IMR-90 (cell line): Measurements from ENCODE around the gene SLC25A21. TPM values are rescaled to one million over a fixed set of nuclear protein-coding genes. Genes with fewer than 3 reads are reported as not detected.

ENCODE experiments used
- ATAC-seq: fragments of 200-7000 bp; cut with Tn5 transposase; 2 replicates; pipeline ENCODE4 v1.9.1; 2020; ENCODE audit warnings: low read depth, mild to moderate bottlenecking, moderate library complexity
- BruUV-seq: library from RNA; stranded (reverse); fragments of 400-500 nt; replicated peaks from 2 replicates; lab custom pipeline; 2021; lab: Mats Ljungman, UMichigan
- CTCF ChIA-PET: fragments of 300-600 bp; formaldehyde crosslinking; extraction: SDS; loops from one replicate; lab custom pipeline; 2021; ENCODE audit warnings: antibody characterized with exemption; lab: Yijun Ruan, JAX
- POLR2A ChIA-PET: fragments of 300-600 bp; sonication (Branson Sonifier 250); formaldehyde crosslinking; loops from one replicate; lab custom pipeline; 2022; ENCODE audit warnings: antibody characterized with exemption; ENCODE audit not compliant: unreplicated experiment; lab: Charles Lee
- DNase-seq: peaks from one replicate; pipeline ENCODE4 v3.0.0; 2013
- H2AFZ ChIP-seq: replicated peaks from 2 replicates; pipeline ENCODE3; 2013; ENCODE audit warnings: low read length, mild to moderate bottlenecking; ENCODE audit not compliant: poor library complexity
- H2AK5ac ChIP-seq: 2 replicates; pipeline ENCODE4 v1.6.1; 2013; ENCODE audit warnings: low read depth, low read length, inconsistent platforms
- H2AK9ac ChIP-seq: replicated peaks from 2 replicates; pipeline ENCODE3; 2013; ENCODE audit warnings: mild to moderate bottlenecking, low read depth, low read length, moderate library complexity; ENCODE audit not compliant: poor library complexity
- H2BK120ac ChIP-seq: 2 replicates; pipeline ENCODE4 v1.6.1; 2013; ENCODE audit warnings: low read depth, low read length, inconsistent platforms
- H2BK15ac ChIP-seq: 3 replicates; pipeline ENCODE4 v1.6.1; 2013; ENCODE audit warnings: low read depth, low read length, inconsistent platforms
- H2BK20ac ChIP-seq: 2 replicates; pipeline ENCODE4 v1.6.1; 2013; ENCODE audit warnings: low read depth, mild to moderate bottlenecking, inconsistent platforms, low read length, moderate library complexity
- H2BK5ac ChIP-seq: 2 replicates; pipeline ENCODE4 v1.6.1; 2013; ENCODE audit warnings: mild to moderate bottlenecking, low read depth, low read length, inconsistent platforms; ENCODE audit not compliant: poor library complexity, severe bottlenecking
- H3K14ac ChIP-seq: replicated peaks from 2 replicates; pipeline ENCODE4 v1.6.1; 2013; ENCODE audit warnings: low read depth, low read length, inconsistent platforms
- H3K18ac ChIP-seq: 2 replicates; pipeline ENCODE4 v1.6.1; 2013; ENCODE audit warnings: low read depth, low read length, control low read depth
- H3K23ac ChIP-seq: 2 replicates; pipeline ENCODE4 v1.6.1; 2013; ENCODE audit warnings: low read depth, low read length, inconsistent platforms
- H3K27ac ChIP-seq: 2 replicates; pipeline ENCODE4 v1.5.1; 2013; ENCODE audit warnings: mild to moderate bottlenecking, control low read depth, low read length; ENCODE audit not compliant: insufficient read depth
- H3K27me3 ChIP-seq: 2 replicates; pipeline ENCODE4 v1.6.1; 2013; ENCODE audit warnings: low read length; ENCODE audit not compliant: control insufficient read depth, insufficient read depth
- H3K36me3 ChIP-seq: 2 replicates; pipeline ENCODE4 v1.6.1; 2013; ENCODE audit warnings: low read length, mixed read lengths; ENCODE audit not compliant: control insufficient read depth, insufficient read depth
- H3K4ac ChIP-seq: 2 replicates; pipeline ENCODE4 v1.6.1; 2013; ENCODE audit warnings: low read depth, low read length, inconsistent platforms
- H3K4me1 ChIP-seq: 2 replicates; pipeline ENCODE4 v1.6.1; 2013; ENCODE audit warnings: low read length, mixed read lengths; ENCODE audit not compliant: control insufficient read depth, insufficient read depth
- H3K4me2 ChIP-seq: 2 replicates; pipeline ENCODE4 v1.6.1; 2013; ENCODE audit warnings: low read depth, mild to moderate bottlenecking, control low read depth, low read length, moderate library complexity
- H3K4me3 ChIP-seq: 2 replicates; pipeline ENCODE4 v1.5.1; 2013; ENCODE audit warnings: low read depth, mild to moderate bottlenecking, control low read depth, low read length, moderate library complexity; ENCODE audit not compliant: insufficient read depth
- H3K56ac ChIP-seq: 2 replicates; pipeline ENCODE4 v1.6.1; 2013; ENCODE audit warnings: low read length, inconsistent platforms; ENCODE audit not compliant: insufficient read depth; ENCODE audit errors: extremely low read depth
- H3K79me1 ChIP-seq, 2 experiments: 2 replicates each; pipeline ENCODE4 v1.6.1; 2013; ENCODE audit warnings: low read length in 2 of 2, inconsistent platforms in 1 of 2, low read depth in 1 of 2
- H3K9ac ChIP-seq: 2 replicates; pipeline ENCODE4 v1.6.1; 2013; ENCODE audit warnings: low read depth, low read length, control low read depth
- H3K9me1 ChIP-seq: 2 replicates; pipeline ENCODE4 v1.6.1; 2013; ENCODE audit warnings: low read length, inconsistent platforms; ENCODE audit not compliant: insufficient read depth
- H3K9me3 ChIP-seq: 2 replicates; pipeline ENCODE4 v1.6.1; 2013; ENCODE audit warnings: low read length; ENCODE audit not compliant: control insufficient read depth, insufficient read depth
- H4K20me1 ChIP-seq: 2 replicates; pipeline ENCODE4 v1.6.1; 2013; ENCODE audit warnings: low read length, inconsistent platforms; ENCODE audit not compliant: insufficient read depth
- H4K5ac ChIP-seq: 2 replicates; pipeline ENCODE4 v1.6.1; 2013; ENCODE audit warnings: mild to moderate bottlenecking, low read depth, low read length, control low read depth
- H4K8ac ChIP-seq, 2 experiments: 2 replicates each; pipeline ENCODE4 v1.6.1; 2013; ENCODE audit warnings: low read depth in 2 of 2, low read length in 2 of 2, control low read depth in 1 of 2, inconsistent platforms in 1 of 2
- H4K91ac ChIP-seq: 2 replicates; pipeline ENCODE4 v1.6.1; 2013; ENCODE audit warnings: low read depth, low read length, inconsistent platforms; ENCODE audit not compliant: insufficient read depth
- BHLHE40 ChIP-seq: fragments of 150-350 bp; IDR thresholded peaks from 2 replicates; pipeline ENCODE4 v1.6.1; 2016; ENCODE audit warnings: mild to moderate bottlenecking, low read depth, low read length
- CEBPB ChIP-seq: IDR thresholded peaks from 2 replicates; pipeline ENCODE4 v1.6.1; 2012; ENCODE audit warnings: low read depth, low read length, improper control_type of control experiment
- CTCF ChIP-seq: conservative IDR thresholded peaks from 2 replicates; pipeline ENCODE4 v1.5.1; 2012; ENCODE audit warnings: mild to moderate bottlenecking, low read depth, low read length, improper control_type of control experiment
- ELK1 ChIP-seq: fragments of 150-350 bp; IDR thresholded peaks from 2 replicates; pipeline ENCODE4 v1.6.1; 2016; ENCODE audit warnings: low read depth, mild to moderate bottlenecking, low read length, moderate library complexity, borderline replicate concordance
- FOS ChIP-seq: fragments of 150-350 bp; IDR thresholded peaks from 2 replicates; pipeline ENCODE4 v1.6.1; 2016; ENCODE audit warnings: low read depth, low read length
- MAFK ChIP-seq: IDR thresholded peaks from 2 replicates; pipeline ENCODE4 v1.6.1; 2012; ENCODE audit warnings: low read depth, low read length, improper control_type of control experiment
- MAZ ChIP-seq: IDR thresholded peaks from 2 replicates; pipeline ENCODE4 v1.6.1; 2012; ENCODE audit warnings: low read depth, mild to moderate bottlenecking, low read length, improper control_type of control experiment, moderate library complexity, borderline replicate concordance
- MXI1 ChIP-seq: IDR thresholded peaks from 2 replicates; pipeline ENCODE4 v1.6.1; 2012; ENCODE audit warnings: low read depth, mild to moderate bottlenecking, low read length, moderate library complexity, borderline replicate concordance
- NFE2L2 ChIP-seq: fragments of 150-350 bp; IDR thresholded peaks from 2 replicates; pipeline ENCODE4 v1.6.1; 2016; ENCODE audit warnings: low read depth, mild to moderate bottlenecking, low read length
- POLR2A ChIP-seq: IDR thresholded peaks from 2 replicates; pipeline ENCODE4 v1.6.1; 2012; ENCODE audit warnings: mild to moderate bottlenecking, low read depth, low read length
- RAD21 ChIP-seq: IDR thresholded peaks from 2 replicates; pipeline ENCODE4 v1.6.1; 2012; ENCODE audit warnings: low read length, improper control_type of control experiment
- RCOR1 ChIP-seq: IDR thresholded peaks from 2 replicates; pipeline ENCODE4 v1.6.1; 2012; ENCODE audit warnings: mild to moderate bottlenecking, low read length, improper control_type of control experiment; ENCODE audit not compliant: insufficient replicate concordance
- RFX5 ChIP-seq: IDR thresholded peaks from 2 replicates; pipeline ENCODE4 v1.8.0; 2012; ENCODE audit warnings: low read depth, mild to moderate bottlenecking, low read length, moderate library complexity
- SMC3 ChIP-seq: fragments of 150-350 bp; IDR thresholded peaks from 2 replicates; pipeline ENCODE4 v1.6.1; 2016; ENCODE audit warnings: low read depth, mild to moderate bottlenecking, antibody characterized with exemption, low read length, moderate library complexity
- USF2 ChIP-seq: fragments of 150-350 bp; IDR thresholded peaks from 2 replicates; pipeline ENCODE4 v1.6.1; 2017; ENCODE audit warnings: mild to moderate bottlenecking, antibody characterized with exemption, low read length, low read depth
- WGBS, 2 experiments: methylation state at CpG; one replicate each; pipeline versions ENCODE4 v1.1.5 to v1.1.7; 2013; ENCODE audit warnings: missing lambda C conversion rate in 2 of 2; ENCODE audit not compliant: insufficient read length in 1 of 2; ENCODE audit errors: extremely low coverage in 2 of 2; 5-methylcytosine and 5-hydroxymethylcytosine counted together
- dilution Hi-C: fragments of 300-500 bp; cut with HindIII; formaldehyde crosslinking; loops from one replicate; pipeline ENCODE4 v1.14.3; 2018; ENCODE audit warnings: low sequenced_read_pairs; ENCODE audit not compliant: unreplicated experiment
- in situ Hi-C: fragments of 300-500 bp; cut with MboI; formaldehyde crosslinking; loops from 3 replicates; pipeline ENCODE4 v1.14.3; 2019; ENCODE audit warnings: low sequenced_read_pairs, inconsistent platforms, mixed read lengths
- intact Hi-C: fragments of 100-400 bp; cut with micrococcal nuclease; formaldehyde crosslinking; loops from 2 replicates; pipeline ENCODE4 v1.10.0; 2022
- polyA plus RNA-seq, 3 experiments: library from polyadenylated mRNA; depleted of rRNA; stranded (reverse); fragments of >200 nt; gene quantifications; 2 replicates each; pipeline ENCODE4 v1.2.3, GENCODE V29; 2012; ENCODE audit warnings: low replicate concordance in 1 of 3
- total RNA-seq: library from RNA; depleted of rRNA; stranded (reverse); fragments of >200 nt; gene quantifications from 2 replicates; pipeline ENCODE4 v1.2.3, GENCODE V29; 2012

SLC25A21 gene
- total and polyA plus RNA-seq, 2 of the 4 experiments (the other 2 are of a cell fraction): 0.62 to 0.90 TPM

GRCh38 chr14:37114002-37114401 is 58.4 kb downstream of the SLC25A21 start:
- no peak overlapping the region for H3K23ac ChIP-seq
- no peak overlapping the region for H3K14ac ChIP-seq
- no peak overlapping the region for H4K5ac ChIP-seq
- H3K4me1 ChIP-seq: no peaks in the 10 kb centered on the region
- H3K4me2 ChIP-seq: no peak overlapping the region
- H2AK9ac ChIP-seq: no peak overlapping the region
- in situ Hi-C loops (no loop called here), intact Hi-C loops (loop anchor here (10.0 kb wide), 2 partner anchors 249 to 339 kb away; no protein-coding TSS in a partner anchor), dilution Hi-C loops (no loop called here)
- H3K56ac ChIP-seq: no peak overlapping the region
- no peaks in the 10 kb centered on the region for H3K9me3 ChIP-seq
- H4K8ac ChIP-seq: no peak overlapping the region
- H3K79me1 ChIP-seq: no peaks in the 10 kb centered on the region
- WGBS, 2 experiments: no CpG with 5 or more reads among the region's 3 CpGs
- H3K27me3 ChIP-seq: no peaks in the 10 kb centered on the region
- H3K4me3 ChIP-seq: no peak overlapping the region
- H2AFZ ChIP-seq: no peak overlapping the region
- no peak overlapping the region for H2BK120ac ChIP-seq
- H3K27ac ChIP-seq: no peak overlapping the region
- BruUV-seq: no TSS peak
- no peak overlapping the region for H3K4ac ChIP-seq
- no peak for DNase-seq
- no peak overlapping the region for H3K9ac ChIP-seq
- H2BK5ac ChIP-seq: no peak overlapping the region
- no peak overlapping the region for H3K18ac ChIP-seq
- no peaks in the 10 kb centered on the region for H3K9me1 ChIP-seq
- H2BK15ac ChIP-seq: no peak overlapping the region
- no peaks in the 10 kb centered on the region for H4K20me1 ChIP-seq
- no peak for ATAC-seq
- TF ChIP-seq RFX5 (no peak), NFE2L2 (no peak), BHLHE40 (no peak), POLR2A (no peak), SMC3 (no peak), MAFK (no peak), MAZ (no peak), USF2 (no peak), RCOR1 (no peak), CTCF (no peak), MXI1 (no peak), RAD21 (no peak), CEBPB (no peak), FOS (no peak), ELK1 (no peak)
- H4K91ac ChIP-seq: no peak overlapping the region
- ChIA-PET CTCF (no interaction called here), POLR2A (no interaction called here)
- no peaks in the 10 kb centered on the region for H3K36me3 ChIP-seq
- no peak overlapping the region for H2AK5ac ChIP-seq
- H2BK20ac ChIP-seq: no peak overlapping the region
